K562 (cell line): ENCODE data around the gene ANKRD23. TPM values are rescaled to one million over a fixed set of nuclear protein-coding genes. Genes with fewer than 3 reads are reported as not detected.

Experiments
- ATAC-seq: fragments of 200-7000 bp; cut with Tn5 transposase; 3 replicates; pipeline ENCODE4 v1.9.1; 2020; ENCODE audit warnings: moderate library complexity
- BruUV-seq: library from RNA; stranded (reverse); fragments of 400-500 nt; replicated peaks from 2 replicates; lab custom pipeline; 2021; lab: Mats Ljungman, UMichigan
- CTCF ChIA-PET: fragments of 300-600 bp; formaldehyde crosslinking; extraction: SDS; loops from one replicate; lab custom pipeline; 2021; ENCODE audit warnings: low intra/inter-chr PET ratio; lab: Yijun Ruan, JAX
- POLR2A ChIA-PET: fragments of 300-600, 350-650 bp; sonication (Branson Sonifier 250); formaldehyde crosslinking; extraction: SDS; loops from one replicate; lab custom pipeline; 2021; ENCODE audit warnings: antibody characterized with exemption, inconsistent platforms; lab: Yijun Ruan, JAX
- DNase-seq, 4 experiments: peaks; one replicate each; pipeline versions ENCODE4 v3.0.0 to v3.0.0-alpha.2; 2011 to 2018; ENCODE audit warnings: low spot score in 3 of 4, mixed read lengths in 3 of 4; ENCODE audit errors: extremely low read depth in 1 of 4
- FAIRE-seq: peaks from 2 replicates; lab custom pipeline; 2011; peaks lifted over from hg19 to GRCh38; lab: Jason Lieb, UNC
- H2AFZ ChIP-seq: 2 replicates; pipeline ENCODE4 v1.6.0; 2011; ENCODE audit warnings: low read depth, low read length, control low read depth, inconsistent platforms
- H3K27ac ChIP-seq: fragments of 200-600 bp; 3 replicates; pipeline ENCODE4 v1.8.0; 2011; ENCODE audit warnings: low read depth, mild to moderate bottlenecking, control low read depth, inconsistent platforms, low read length, moderate library complexity, mixed read lengths; ENCODE audit errors: extremely low read depth
- H3K27me3 ChIP-seq, 2 experiments: fragments of 300-600 bp in 1 of 2; 2 replicates in 1 of 2; 3 replicates in 1 of 2; pipeline versions ENCODE4 v1.6.0 to v1.8.0; 2011; ENCODE audit warnings: inconsistent platforms in 2 of 2, low read length in 2 of 2, mild to moderate bottlenecking in 1 of 2, mixed read lengths in 1 of 2, moderate library complexity in 1 of 2; ENCODE audit not compliant: control insufficient read depth in 2 of 2, insufficient read depth in 2 of 2
- H3K36me3 ChIP-seq: fragments of 300-600 bp; 3 replicates; pipeline ENCODE4 v1.8.0; 2011; ENCODE audit warnings: mild to moderate bottlenecking, low read length, inconsistent platforms; ENCODE audit not compliant: control insufficient read depth, insufficient read depth
- H3K4me1 ChIP-seq, 2 experiments: fragments of 200-600 bp in 1 of 2; replicated peaks in 1 of 2; 2 replicates in 1 of 2; 3 replicates in 1 of 2; pipeline versions ENCODE4 v1.5.1 to v1.8.0; 2011; ENCODE audit warnings: inconsistent platforms in 2 of 2, low read length in 2 of 2, mild to moderate bottlenecking in 1 of 2, mixed read lengths in 1 of 2, moderate library complexity in 1 of 2; ENCODE audit not compliant: control insufficient read depth in 2 of 2, insufficient read depth in 2 of 2
- H3K4me2 ChIP-seq: 2 replicates; pipeline ENCODE4 v1.6.1; 2011; ENCODE audit warnings: low read length, control low read depth, inconsistent platforms, mixed read lengths; ENCODE audit not compliant: insufficient read depth
- H3K4me3 ChIP-seq: fragments of 200-600 bp; sonication (generic), shearing (Covaris generic); 2 replicates; pipeline ENCODE4 v1.5.1; 2016; ENCODE audit warnings: control low read depth, inconsistent platforms
- H3K79me2 ChIP-seq: fragments of 200-600 bp; 3 replicates; pipeline ENCODE4 v1.8.0; 2011; ENCODE audit warnings: low read length, inconsistent platforms; ENCODE audit not compliant: control insufficient read depth, insufficient read depth
- H3K9ac ChIP-seq, 2 experiments: 2 replicates each; pipeline versions ENCODE4 v1.6.0 to v1.6.1; 2011; ENCODE audit warnings: low read depth in 2 of 2, low read length in 2 of 2, control low read depth in 1 of 2, inconsistent platforms in 1 of 2, mild to moderate bottlenecking in 1 of 2, mixed read lengths in 1 of 2; ENCODE audit not compliant: insufficient read depth in 1 of 2
- H3K9me1 ChIP-seq: one replicate; pipeline ENCODE4 v1.6.0; 2011; ENCODE audit warnings: inconsistent platforms, mild to moderate bottlenecking, low read length, moderate library complexity; ENCODE audit not compliant: control insufficient read depth, insufficient read depth
- H3K9me3 ChIP-seq: replicated peaks from 2 replicates; pipeline ENCODE4 v1.5.1; 2011; ENCODE audit warnings: low read depth, low read length, inconsistent platforms; ENCODE audit not compliant: control insufficient read depth, insufficient read depth
- H4K20me1 ChIP-seq: replicated peaks from 2 replicates; pipeline ENCODE4 v1.6.1; 2011; ENCODE audit warnings: low read length, inconsistent platforms, mixed read lengths; ENCODE audit not compliant: control insufficient read depth, insufficient read depth
- RBM39 ChIP-seq: fragments of 200-400 bp; formaldehyde crosslinking; optimal IDR thresholded peaks from 2 replicates; pipeline ENCODE3; 2018; ENCODE audit warnings: low read depth, low read length
- ZBTB5 ChIP-seq: fragments of 450-650 bp; IDR thresholded peaks from 2 replicates; pipeline ENCODE4 v1.6.1; 2017; ENCODE audit warnings: antibody characterized with exemption
- WGBS: fragments of 100-300 bp; shearing (Covaris generic); methylation state at CpG from one replicate; pipeline ENCODE4 v1.1.6; 2016; ENCODE audit warnings: low coverage, mixed read lengths; ENCODE audit not compliant: insufficient coverage; ENCODE audit errors: missing lambda C conversion rate; 5-methylcytosine and 5-hydroxymethylcytosine counted together
- in situ Hi-C: fragments of 300-500 bp; cut with MboI; formaldehyde crosslinking; loops from 4 replicates; pipeline ENCODE4 v1.15.0; 2018; ENCODE audit warnings: inconsistent platforms, mixed read lengths
- intact Hi-C: fragments of 100-400 bp; cut with micrococcal nuclease; formaldehyde crosslinking; loops from 2 replicates; pipeline ENCODE4 v1.14.2; 2022
- polyA plus RNA-seq, 8 experiments: library from polyadenylated mRNA; depleted of rRNA in 4 of 8; stranded (reverse) in 5 of 8; unstranded in 3 of 8; fragments of >200 nt; fragmentation: Nextera tagmentation in 2 of 8; fragmentation: Illumina TruSeq in 1 of 8; extraction: Ambion mirVana in 2 of 8; extraction: Trizol in 1 of 8; gene quantifications; 2 replicates each; pipeline versions ENCODE4 v1.2.1 to v1.2.3, GENCODE V29; 2011 to 2014; ENCODE audit warnings: inconsistent platforms in 1 of 8, missing spikeins in 1 of 8
- total RNA-seq, 7 experiments: library from RNA; depleted of rRNA in 6 of 7; stranded (reverse); fragments of >200 nt in 6 of 7; fragmentation: Illumina TruSeq in 2 of 7; extraction: Trizol in 2 of 7; gene quantifications; 2 replicates each; pipeline versions ENCODE4 v1.2.1 to v1.2.3, GENCODE V29; 2011 to 2021; ENCODE audit warnings: low replicate concordance in 1 of 7

Gene ANKRD23
- total and polyA plus RNA-seq, 9 of the 15 experiments (the other 6 are each of a cell fraction or from before 2014, with no cell fraction given) = 0.32 to 4.8 (median 2.8) TPM

GRCh38 chr2:96813656-96814055 is 30.2 kb downstream of the ANKRD23 start:
- TF ChIP-seq ZBTB5 = no peak
- peaks cover 21% of the 10 kb centered on the region for H4K20me1 ChIP-seq
- in situ Hi-C loops = no loop called here
- H3K4me2 ChIP-seq = no peak overlapping the region
- peaks cover 11% of the 10 kb centered on the region for H3K9me1 ChIP-seq
- peaks cover 18% of the 10 kb centered on the region for H3K79me2 ChIP-seq
- FAIRE-seq (no peak), ATAC-seq (no peak), DNase-seq (no peak)
- BruUV-seq = no TSS peak
- H2AFZ ChIP-seq = no peak overlapping the region
- no peak overlapping the region for H3K27ac ChIP-seq
- H3K9me3 ChIP-seq = no peaks in the 10 kb centered on the region
- H3K9ac ChIP-seq = no peak overlapping the region
- no peaks in the 10 kb centered on the region for H3K27me3 ChIP-seq
- intact Hi-C loops = no loop called here
- ChIA-PET POLR2A (interaction anchor here (0.8 kb wide), 1 partner anchor 155 kb away, joined by 3 read pairs; no protein-coding TSS in a partner anchor), CTCF (no interaction called here)
- peaks cover 4% of the 10 kb centered on the region for H3K36me3 ChIP-seq
- 62% methylated on average over 4 of the region's 4 CpGs for WGBS
- peaks cover 27 to 44% of the 10 kb centered on the region in 2 experiments for H3K4me1 ChIP-seq
- H3K4me3 ChIP-seq = no peak overlapping the region

- Histone ChIP-seq H3K36me3 (no peaks in the 10 kb centered on the region), H4K20me1 (0 out of 2 replicates have a peak, but pooled peaks cover 5% of the 10 kb centered on the region), H3K9me1 (peaks cover 5% of the 10 kb centered on the region), H3K9me3 (no peaks in the 10 kb centered on the region), H3K27ac (no peak overlapping the region), H2AFZ (no peak overlapping the region), H3K27me3 (no peaks in the 10 kb centered on the region), H3K79me2 (peaks cover 1% of the 10 kb centered on the region), H3K4me1 (peaks cover 13 to 34% of the 10 kb centered on the region in 2 experiments; a peak in 4 of 5 replicates), H3K4me3 (no peak overlapping the region), H3K4me2 (no peak overlapping the region), H3K9ac (no peak overlapping the region)
- FAIRE-seq (no peak), ATAC-seq (no peak), DNase-seq (no peak)
- no TSS peak for BruUV-seq
- TF ChIP-seq RBM39 = no peak
- WGBS = 65% methylated on average over 3 of the region's 3 CpGs
- intact Hi-C loops (no loop called here), in situ Hi-C loops (no loop called here)
- ChIA-PET CTCF (no interaction called here), POLR2A (interaction anchor here (0.5 to 0.9 kb wide), 3 partner anchors 9 to 47 kb away, joined by 3 to 4 read pairs (median 3); no protein-coding TSS in a partner anchor)
Observed at GRCh38 chr2:96811917-96812316, 31.9 kb downstream of the ANKRD23 start.
